Panc1 (cell line): ENCODE results near the gene NR6A1. TPM values are rescaled to one million over a fixed set of nuclear protein-coding genes. Genes with fewer than 3 reads are reported as not detected.

Experiments
- ATAC-seq: fragments of 200-7000 bp; cut with Tn5 transposase; 2 replicates; pipeline ENCODE4 v1.9.1; 2020; ENCODE audit warnings: mild to moderate bottlenecking, moderate library complexity
- BruUV-seq: library from RNA; stranded (reverse); fragments of 400-500 nt; replicated peaks from 2 replicates; lab custom pipeline; 2021; lab: Mats Ljungman, UMichigan
- CTCF ChIA-PET: fragments of 300-600 bp; sonication (Branson Sonifier 250); formaldehyde crosslinking; loops from one replicate; lab custom pipeline; 2022; ENCODE audit warnings: antibody characterized with exemption; lab: Charles Lee
- POLR2A ChIA-PET: fragments of 300-600 bp; sonication (Branson Sonifier 250); formaldehyde crosslinking; loops from one replicate; lab custom pipeline; 2022; ENCODE audit warnings: antibody characterized with exemption; lab: Charles Lee
- DNase-seq: peaks from one replicate; pipeline ENCODE4 v3.0.0-alpha.2; 2010; ENCODE audit warnings: low read depth, low spot score
- H3K27ac ChIP-seq: 2 replicates; pipeline ENCODE4 v1.5.1; 2011; ENCODE audit warnings: mild to moderate bottlenecking, low read length, inconsistent platforms
- H3K27me3 ChIP-seq: fragments of 200-500 bp; sonication (Bioruptor generic); 2 replicates; pipeline ENCODE4 v1.6.0; 2014; ENCODE audit warnings: low read length, inconsistent platforms; ENCODE audit not compliant: control insufficient read depth, insufficient read depth
- H3K36me3 ChIP-seq: fragments of 200-500 bp; sonication (Bioruptor generic); 2 replicates; pipeline ENCODE4 v1.5.1; 2014; ENCODE audit warnings: inconsistent platforms, mild to moderate bottlenecking, low read length, moderate library complexity; ENCODE audit not compliant: control insufficient read depth, insufficient read depth
- H3K4me1 ChIP-seq: 2 replicates; pipeline ENCODE4 v1.5.1; 2011; ENCODE audit warnings: inconsistent platforms, mild to moderate bottlenecking, low read length, moderate library complexity; ENCODE audit not compliant: control insufficient read depth, insufficient read depth
- H3K4me3 ChIP-seq, 2 experiments: 2 replicates each; pipeline ENCODE4 v1.5.1; 2011 to 2012; ENCODE audit warnings: low read depth in 2 of 2, low read length in 2 of 2, mild to moderate bottlenecking in 2 of 2, inconsistent platforms in 1 of 2, moderate library complexity in 1 of 2
- H3K9me3 ChIP-seq: fragments of 200-500 bp; sonication (Bioruptor generic); 2 replicates; pipeline ENCODE4 v1.5.1; 2014; ENCODE audit warnings: low read depth, mild to moderate bottlenecking, inconsistent platforms, low read length, moderate library complexity; ENCODE audit not compliant: control insufficient read depth, insufficient read depth
- CTCF ChIP-seq: fragments of 450-650 bp; IDR thresholded peaks from 2 replicates; pipeline ENCODE4 v1.5.1; 2017; ENCODE audit warnings: mild to moderate bottlenecking
- POLR2AphosphoS5 ChIP-seq: IDR thresholded peaks from 2 replicates; pipeline ENCODE4 v1.6.1; 2012; ENCODE audit warnings: mild to moderate bottlenecking, low read depth, low read length, moderate library complexity
- SIN3A ChIP-seq: IDR thresholded peaks from 2 replicates; pipeline ENCODE4 v1.6.1; 2012; ENCODE audit warnings: low read depth, mild to moderate bottlenecking, low read length, moderate library complexity, borderline replicate concordance; ENCODE audit not compliant: insufficient read depth
- TCF7L2 ChIP-seq: IDR thresholded peaks from 2 replicates; pipeline ENCODE4 v1.6.1; 2011; ENCODE audit warnings: mild to moderate bottlenecking, low read depth, low read length, inconsistent platforms
- in situ Hi-C: cut with HindIII; loops from 2 replicates; pipeline ENCODE4 v1.10.0; 2016; ENCODE audit warnings: low sequenced_read_pairs, low pct_unique_long_range_greater_than_20kb
- intact Hi-C: fragments of 100-400 bp; cut with micrococcal nuclease; formaldehyde crosslinking; loops from one replicate; pipeline ENCODE4 v1.10.0; 2022; ENCODE audit not compliant: unreplicated experiment
- total RNA-seq: library from RNA; stranded (reverse); gene quantifications from one replicate; pipeline ENCODE4 v1.2.1, GENCODE V29; 2021; ENCODE audit not compliant: unreplicated experiment
- TF ChIP-seq, protein P1 (sequence below), 2 experiments: IDR thresholded peaks; 2 replicates each; pipeline ENCODE4 v1.6.1; 2011 to 2012; ENCODE audit warnings: low read depth in 2 of 2, control low read depth in 1 of 2, low read length in 1 of 2, mild to moderate bottlenecking in 1 of 2, moderate library complexity in 1 of 2; ENCODE audit not compliant: insufficient read depth in 1 of 2

NR6A1 gene
- total RNA-seq, 1 experiment from 2014 or later, result 7.6 TPM

GRCh38 chr9:124475868-124476690 lies 295.0 kb downstream of the NR6A1 start:
- TF ChIP-seq POLR2AphosphoS5 (no peak), SIN3A (no peak), CTCF (no peak), TCF7L2 (no peak)
- TF ChIP-seq, protein P1, sequence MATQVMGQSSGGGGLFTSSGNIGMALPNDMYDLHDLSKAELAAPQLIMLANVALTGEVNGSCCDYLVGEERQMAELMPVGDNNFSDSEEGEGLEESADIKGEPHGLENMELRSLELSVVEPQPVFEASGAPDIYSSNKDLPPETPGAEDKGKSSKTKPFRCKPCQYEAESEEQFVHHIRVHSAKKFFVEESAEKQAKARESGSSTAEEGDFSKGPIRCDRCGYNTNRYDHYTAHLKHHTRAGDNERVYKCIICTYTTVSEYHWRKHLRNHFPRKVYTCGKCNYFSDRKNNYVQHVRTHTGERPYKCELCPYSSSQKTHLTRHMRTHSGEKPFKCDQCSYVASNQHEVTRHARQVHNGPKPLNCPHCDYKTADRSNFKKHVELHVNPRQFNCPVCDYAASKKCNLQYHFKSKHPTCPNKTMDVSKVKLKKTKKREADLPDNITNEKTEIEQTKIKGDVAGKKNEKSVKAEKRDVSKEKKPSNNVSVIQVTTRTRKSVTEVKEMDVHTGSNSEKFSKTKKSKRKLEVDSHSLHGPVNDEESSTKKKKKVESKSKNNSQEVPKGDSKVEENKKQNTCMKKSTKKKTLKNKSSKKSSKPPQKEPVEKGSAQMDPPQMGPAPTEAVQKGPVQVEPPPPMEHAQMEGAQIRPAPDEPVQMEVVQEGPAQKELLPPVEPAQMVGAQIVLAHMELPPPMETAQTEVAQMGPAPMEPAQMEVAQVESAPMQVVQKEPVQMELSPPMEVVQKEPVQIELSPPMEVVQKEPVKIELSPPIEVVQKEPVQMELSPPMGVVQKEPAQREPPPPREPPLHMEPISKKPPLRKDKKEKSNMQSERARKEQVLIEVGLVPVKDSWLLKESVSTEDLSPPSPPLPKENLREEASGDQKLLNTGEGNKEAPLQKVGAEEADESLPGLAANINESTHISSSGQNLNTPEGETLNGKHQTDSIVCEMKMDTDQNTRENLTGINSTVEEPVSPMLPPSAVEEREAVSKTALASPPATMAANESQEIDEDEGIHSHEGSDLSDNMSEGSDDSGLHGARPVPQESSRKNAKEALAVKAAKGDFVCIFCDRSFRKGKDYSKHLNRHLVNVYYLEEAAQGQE (IDR thresholded peaks at IDR 0.05; ENCODE audit: insufficient read depth in 1 of 2, low read depth in 2 of 2, low read length in 1 of 2), result no peak
- Histone ChIP-seq H3K27ac (no peak overlapping the region), H3K36me3 (no peaks in the 10 kb centered on the region), H3K27me3 (no peaks in the 10 kb centered on the region), H3K4me3 (no peak overlapping the region), H3K4me1 (peaks cover 8% of the 10 kb centered on the region; the same call in 1 of the 2 replicates), H3K9me3 (no peaks in the 10 kb centered on the region)
- in situ Hi-C loops, result no loop called here
- ATAC-seq (no peak), DNase-seq (no peak)
- ChIA-PET CTCF (no interaction called here), POLR2A (no interaction called here)
- intact Hi-C loops, result no loop called here
- BruUV-seq, result no TSS peak

- ATAC-seq (no peak), DNase-seq (no peak)
- no peaks in the 10 kb centered on the region for H3K27me3 ChIP-seq
- H3K27ac ChIP-seq, result no peak overlapping the region
- H3K4me3 ChIP-seq, result no peak overlapping the region
- in situ Hi-C loops, result no loop called here
- CTCF ChIA-PET, result no interaction called here
- POLR2A ChIA-PET, result no interaction called here
- TF ChIP-seq, protein P1 (IDR thresholded peaks at IDR 0.05; ENCODE audit: insufficient read depth in 1 of 2, low read depth in 2 of 2, low read length in 1 of 2), result no peak
- no peak for TF ChIP-seq TCF7L2
- TF ChIP-seq SIN3A, result no peak
- peaks cover 8% of the 10 kb centered on the region; the same call in 1 of the 2 replicates for H3K4me1 ChIP-seq
- BruUV-seq, result no TSS peak
- H3K9me3 ChIP-seq, result no peaks in the 10 kb centered on the region
- H3K36me3 ChIP-seq, result no peaks in the 10 kb centered on the region
- intact Hi-C loops, result no loop called here
Measured at GRCh38 chr9:124475158-124475867, 295.8 kb downstream of the NR6A1 start.
